Right atrium auricular region (tissue), 2 donors: ENCODE results near the gene OSGEPL1. TPM values are rescaled to one million over a fixed set of nuclear protein-coding genes. Genes with fewer than 3 reads are reported as not detected.
"Not testable (repeated sequence)": the region's sequence is repeated elsewhere in the genome, so short reads cannot be mapped to it uniquely, and the experiment has no call there.

Experiments
- DNase-seq: peaks from one replicate; pipeline ENCODE4 v3.0.0-alpha.2; 2019; ENCODE audit warnings: low spot score
- H3K27ac ChIP-seq, 2 donors: fragments of 200-600 bp; sonication (generic); 1 replicate in 1 of 2; 2 replicates in 1 of 2; pipeline ENCODE4 v1.5.1; 2016 to 2019
- H3K27me3 ChIP-seq, 2 donors: fragments of 200-600 bp; sonication (generic); one replicate each; pipeline versions ENCODE4 v1.5.1 to v1.6.0; 2017 to 2019
- H3K36me3 ChIP-seq: fragments of 200-600 bp; sonication (generic); one replicate; pipeline ENCODE4 v1.5.1; 2016
- H3K4me1 ChIP-seq, 2 donors: fragments of 200-600 bp; sonication (generic); one replicate each; pipeline versions ENCODE4 v1.5.1 to v1.6.0; 2017 to 2019
- H3K4me3 ChIP-seq, 2 donors: fragments of 200-600 bp; sonication (generic); 1 replicate in 1 of 2; 2 replicates in 1 of 2; pipeline ENCODE4 v1.5.1; 2017 to 2019; ENCODE audit warnings: mild to moderate bottlenecking in 1 of 2, moderate library complexity in 1 of 2
- H3K9me3 ChIP-seq, 2 donors: fragments of 200-600 bp; sonication (generic); one replicate each; pipeline ENCODE4 v1.5.1; 2019
- CTCF ChIP-seq, 2 donors: fragments of 200-600 bp; sonication (generic); IDR thresholded peaks; one replicate each; pipeline ENCODE4 v1.5.1; 2019; ENCODE audit warnings: antibody characterized with exemption in 2 of 2
- total RNA-seq, 2 donors: library from RNA; depleted of rRNA; stranded (reverse); fragments of >200 nt; gene quantifications; one replicate each; pipeline ENCODE4 v1.1.0, GENCODE V29; 2016

Gene OSGEPL1
- total RNA-seq, 2 donors from 2014 or later, result 5.3 to 8.1 TPM

DNA sequence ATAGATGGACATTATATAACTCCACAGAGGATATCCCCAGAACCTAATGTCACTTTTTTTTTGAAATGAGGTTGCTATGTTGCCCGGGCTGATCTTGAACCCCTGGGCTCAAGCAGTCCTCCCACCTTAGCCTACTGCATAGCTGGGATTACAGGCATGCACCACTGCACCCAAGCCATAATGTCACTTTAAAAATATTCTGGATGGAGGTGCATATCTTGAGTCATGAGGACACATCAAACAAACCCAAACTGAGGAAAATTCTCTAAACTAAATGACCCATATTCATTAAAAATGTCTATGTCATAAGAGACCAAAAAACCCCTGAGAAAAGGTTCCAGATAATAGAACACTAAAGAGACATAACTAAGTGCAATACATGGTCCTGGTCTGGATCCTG, 36.3 kb downstream of the OSGEPL1 start:
- no peak for DNase-seq
- no peak overlapping the region for H3K4me3 ChIP-seq
- H3K27ac ChIP-seq, result no peak overlapping the region
- no peaks in the 10 kb centered on the region for H3K27me3 ChIP-seq
- H3K36me3 ChIP-seq, result no peaks in the 10 kb centered on the region
- TF ChIP-seq CTCF (IDR thresholded peaks at IDR 0.05), result no peak
- H3K9me3 ChIP-seq, result no peaks in the 10 kb centered on the region
- no peaks in the 10 kb centered on the region for H3K4me1 ChIP-seq

GRCh38 chr2:189723192-189723591, 39.4 kb downstream of the OSGEPL1 start:
- H3K4me1 ChIP-seq, result no peaks in the 10 kb centered on the region
- no peaks in the 10 kb centered on the region for H3K9me3 ChIP-seq
- H3K27me3 ChIP-seq, result no peaks in the 10 kb centered on the region
- TF ChIP-seq CTCF (IDR thresholded peaks at IDR 0.05), result no peak
- no peak overlapping the region for H3K27ac ChIP-seq
- DNase-seq, result no peak
- no peaks in the 10 kb centered on the region for H3K36me3 ChIP-seq
- no peak overlapping the region for H3K4me3 ChIP-seq

DNA sequence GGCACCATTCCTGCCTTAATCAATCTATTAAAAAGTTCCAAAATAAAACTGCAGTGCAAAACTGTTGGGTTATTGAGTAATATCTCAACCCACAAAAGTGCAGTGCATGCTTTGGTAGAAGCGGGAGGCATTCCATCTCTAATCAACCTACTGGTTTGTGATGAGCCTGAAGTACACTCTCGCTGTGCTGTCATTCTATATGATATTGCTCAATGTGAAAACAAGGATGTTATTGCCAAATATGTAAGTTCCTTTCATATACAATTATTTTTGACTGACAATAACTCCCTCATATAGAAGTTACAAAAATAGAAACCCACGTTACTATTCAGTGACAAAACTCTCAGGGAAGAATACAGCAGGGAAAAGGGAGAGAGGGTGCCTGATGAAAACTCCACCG, 43.0 kb downstream of the OSGEPL1 start:
- Histone ChIP-seq H3K27ac (no peak overlapping the region), H3K9me3 (no peaks in the 10 kb centered on the region), H3K27me3 (no peaks in the 10 kb centered on the region), H3K36me3 (no peaks in the 10 kb centered on the region), H3K4me3 (no peak overlapping the region), H3K4me1 (no peaks in the 10 kb centered on the region)
- no peak for TF ChIP-seq CTCF (IDR thresholded peaks at IDR 0.05)
- no peak for DNase-seq

- H3K9me3 ChIP-seq, DNase-seq, H3K4me3 ChIP-seq, H3K36me3 ChIP-seq, H3K4me1 ChIP-seq, H3K27ac ChIP-seq, H3K27me3 ChIP-seq: not testable (repeated sequence)
Measured at GRCh38 chr2:189717593-189717992, 45.0 kb downstream of the OSGEPL1 start.

- peaks cover 12% of the 10 kb centered on the region for H3K36me3 ChIP-seq
- no peaks in the 10 kb centered on the region for H3K27me3 ChIP-seq
- no peaks in the 10 kb centered on the region for H3K9me3 ChIP-seq
- no peaks in the 10 kb centered on the region for H3K4me1 ChIP-seq
- DNase-seq, result no peak
- TF ChIP-seq CTCF (IDR thresholded peaks at IDR 0.05), result no peak
- no peak overlapping the region for H3K27ac ChIP-seq
- no peak overlapping the region for H3K4me3 ChIP-seq
Measured at GRCh38 chr2:189709501-189710221, 52.9 kb downstream of the OSGEPL1 start.

DNA sequence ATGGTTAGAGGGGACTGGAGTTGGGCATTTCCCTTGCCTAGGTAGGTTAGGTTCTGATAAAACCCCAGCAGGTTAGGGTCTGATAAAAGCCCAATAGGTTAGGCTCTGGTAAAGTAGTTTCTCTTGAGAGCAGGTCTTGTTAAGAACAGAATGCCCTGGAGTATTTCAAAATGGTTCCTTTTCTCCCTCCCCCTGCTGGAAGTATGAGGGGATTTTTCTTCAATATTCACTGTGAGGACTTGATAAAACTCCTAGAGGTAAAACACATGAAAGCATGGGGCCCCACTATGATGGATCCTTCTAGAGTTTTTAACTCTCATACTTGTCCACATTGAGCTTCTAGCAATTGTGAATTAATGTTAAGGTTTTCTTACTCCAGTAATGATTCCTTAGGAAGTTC, 60.5 kb downstream of the OSGEPL1 start:
- Histone ChIP-seq H3K27me3 (no peaks in the 10 kb centered on the region), H3K4me1 (no peaks in the 10 kb centered on the region), H3K36me3 (peaks cover 6% of the 10 kb centered on the region), H3K4me3 (no peak overlapping the region), H3K9me3 (no peaks in the 10 kb centered on the region), H3K27ac (no peak overlapping the region)
- TF ChIP-seq CTCF (IDR thresholded peaks at IDR 0.05), result no peak
- DNase-seq, result no peak
